Urinary bladder (tissue), 4 donors: ENCODE measurements around the gene GATA3. TPM values are rescaled to one million over a fixed set of nuclear protein-coding genes. Genes with fewer than 3 reads are reported as not detected.

Experiments
- DNase-seq: peaks from one replicate; pipeline ENCODE4 v3.0.0-alpha.2; 2015; ENCODE audit errors: extremely low spot score
- H3K27ac ChIP-seq: one replicate; pipeline ENCODE4 v1.5.1; 2013; ENCODE audit warnings: low read depth, mild to moderate bottlenecking, moderate library complexity
- H3K36me3 ChIP-seq: one replicate; pipeline ENCODE4 v1.6.1; 2013; ENCODE audit warnings: mild to moderate bottlenecking, moderate library complexity; ENCODE audit not compliant: insufficient read depth
- H3K4me1 ChIP-seq: one replicate; pipeline ENCODE4 v1.6.1; 2013; ENCODE audit warnings: mild to moderate bottlenecking, moderate library complexity; ENCODE audit not compliant: insufficient read depth
- H3K4me3 ChIP-seq: one replicate; pipeline ENCODE4 v1.5.1; 2013; ENCODE audit warnings: low read depth, low read length
- WGBS: extraction: QIAGEN DNeasy Blood & Tissue Kit; methylation state at CpG from one replicate; pipeline ENCODE4 v1.1.7; 2013; 5-methylcytosine and 5-hydroxymethylcytosine counted together
- polyA plus RNA-seq: library from polyadenylated mRNA; stranded (reverse); fragments of 200-250 nt; gene quantifications from one replicate; pipeline ENCODE4 v1.2.3, GENCODE V29; 2013
- total RNA-seq: library from RNA; depleted of rRNA; stranded (reverse); fragments of >200 nt; gene quantifications from one replicate; pipeline ENCODE4 v1.2.3, GENCODE V29; 2014
- donor health status: healthy with polysubstance abuse.
- donor health status: healthy.

Gene GATA3
- total and polyA plus RNA-seq, 2 donors, result 10.6 to 17.9 TPM

DNA sequence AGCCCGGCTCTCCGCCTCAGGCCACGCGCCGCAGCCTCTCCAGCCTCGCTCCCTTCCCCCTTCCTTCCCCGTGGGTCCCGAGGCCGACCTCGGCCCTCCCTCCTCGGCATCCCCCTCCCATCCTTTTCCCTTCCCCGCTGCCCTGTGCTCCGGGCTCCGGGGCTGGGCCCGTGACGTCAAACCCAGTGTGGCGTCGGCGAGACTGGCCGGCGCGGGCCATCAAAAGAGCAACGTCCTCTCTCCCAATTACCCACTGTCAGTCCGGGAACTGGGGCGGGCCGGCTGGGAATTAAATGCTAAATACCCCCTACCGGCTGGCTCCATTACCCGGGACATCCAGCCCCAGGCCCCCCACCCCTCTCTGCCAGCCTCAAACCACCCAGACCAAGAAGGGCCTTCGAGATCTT lies 2.6 kb upstream of the GATA3 start:
- DNase-seq, result peak; percentile 71
- H3K36me3 ChIP-seq, result no peaks in the 10 kb centered on the region
- H3K4me3 ChIP-seq, result peak overlapping the region; percentile 58
- H3K4me1 ChIP-seq, result peaks cover 3% of the 10 kb centered on the region
- H3K27ac ChIP-seq, result peak overlapping the region; percentile 67
- WGBS, result 7% methylated on average over 29 of the region's 29 CpGs

DNA sequence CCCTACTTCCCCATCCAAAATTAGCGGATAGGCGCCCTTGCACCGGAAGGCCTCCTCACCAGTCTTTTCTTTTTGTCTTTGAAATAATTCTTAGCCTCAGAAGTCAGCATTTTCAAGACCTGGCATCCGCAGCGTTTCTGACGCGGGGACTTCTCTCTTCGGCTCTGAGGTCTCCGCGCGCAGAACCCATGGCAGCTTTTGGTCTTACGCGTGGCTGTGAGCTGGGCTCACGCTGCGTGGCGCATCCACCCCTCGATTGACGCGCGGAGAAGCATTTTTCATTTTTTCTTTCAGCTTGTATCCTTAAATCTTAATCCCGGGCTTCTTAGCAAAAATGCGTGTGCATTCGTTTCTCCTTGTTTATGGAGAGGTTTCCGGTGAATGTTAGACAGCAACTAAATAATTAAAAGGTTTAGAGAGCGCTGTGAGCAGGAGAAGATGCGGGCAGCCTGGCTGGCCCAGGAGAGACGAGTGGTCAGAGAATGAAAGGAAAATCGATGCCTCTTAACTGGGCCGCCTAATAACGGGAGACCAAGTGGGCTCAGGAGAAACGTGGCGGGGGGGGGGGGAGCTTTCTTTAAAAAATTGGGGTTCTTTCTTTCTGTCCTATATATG lies 2.0 kb upstream of the GATA3 start:
- Histone ChIP-seq H3K27ac (peak overlapping the region; percentile 67), H3K4me1 (peaks cover 3% of the 10 kb centered on the region), H3K36me3 (no peaks in the 10 kb centered on the region), H3K4me3 (peak overlapping the region; percentile 10)
- WGBS, result 13% methylated on average over 32 of the region's 32 CpGs
- no peak for DNase-seq

DNA sequence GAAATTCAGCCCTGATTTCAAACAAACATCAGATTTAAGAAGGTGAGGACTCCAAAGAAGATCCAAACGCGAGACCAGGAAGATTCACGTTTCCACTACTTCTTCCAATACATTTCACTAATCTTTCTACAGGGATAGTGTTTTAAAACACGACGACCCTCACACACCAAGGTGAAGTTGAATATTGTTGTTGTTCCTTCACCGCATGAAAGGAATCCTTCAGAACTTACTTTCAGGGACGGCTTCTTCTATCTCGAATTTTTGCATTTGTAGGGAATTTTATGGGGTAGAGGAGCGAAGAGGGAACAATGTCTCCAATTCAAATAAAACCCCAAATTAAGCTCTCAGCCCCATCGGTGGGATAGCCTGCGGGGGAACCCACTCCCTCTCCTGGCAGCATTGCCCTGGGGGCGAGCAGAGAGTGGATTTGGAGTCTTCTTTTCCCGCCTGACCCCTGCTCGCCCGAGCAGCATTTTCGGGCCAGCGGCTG lies 1.5 kb upstream of the GATA3 start:
- Histone ChIP-seq H3K36me3 (no peaks in the 10 kb centered on the region), H3K27ac (no peak overlapping the region), H3K4me3 (no peak overlapping the region), H3K4me1 (peaks cover 3% of the 10 kb centered on the region)
- 10% methylated on average over 17 of the region's 17 CpGs for WGBS
- no peak for DNase-seq

DNA sequence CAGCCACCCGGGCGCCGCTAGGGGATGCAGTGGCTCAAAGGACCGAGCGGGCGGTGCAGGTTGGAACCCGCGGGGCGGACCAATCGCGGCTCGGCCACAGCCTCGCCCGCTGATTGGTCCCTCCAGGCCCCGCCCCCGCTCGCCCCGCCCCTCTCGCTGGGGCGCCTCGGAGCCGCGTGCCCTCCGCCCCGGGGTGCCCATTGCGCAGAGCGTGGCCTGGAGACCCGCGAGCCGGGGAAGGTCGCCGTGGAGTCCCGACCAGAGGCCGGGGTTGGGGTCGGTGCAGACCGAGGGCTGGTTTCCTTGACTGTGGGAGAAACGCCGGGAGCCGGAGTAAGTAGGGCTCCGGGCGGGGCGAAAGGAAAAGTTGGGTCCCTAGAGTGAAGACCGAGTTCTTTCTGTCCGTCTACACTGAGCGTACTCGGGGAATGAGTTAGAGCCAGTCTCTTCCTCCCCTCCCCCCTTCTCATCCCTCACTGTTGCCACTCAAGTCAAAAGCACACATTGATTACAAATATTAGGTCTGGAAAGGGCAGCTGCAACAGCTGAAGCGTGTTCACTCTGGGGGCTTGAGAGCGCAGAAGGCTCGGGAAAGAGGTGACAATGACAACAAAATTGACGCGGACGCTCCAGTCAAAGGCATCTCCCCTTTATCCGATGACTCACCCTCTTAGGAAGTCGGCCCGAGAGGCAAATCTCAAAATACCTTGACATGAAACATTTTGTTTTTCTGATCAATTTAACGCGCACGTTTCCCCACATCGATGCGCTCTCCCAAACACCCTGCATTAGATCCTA lies 843 bp upstream of the GATA3 start:
- peak; percentile 64 for DNase-seq
- Histone ChIP-seq H3K4me1 (peaks cover 3% of the 10 kb centered on the region), H3K36me3 (no peaks in the 10 kb centered on the region), H3K4me3 (peak overlapping the region; percentile 72), H3K27ac (peak overlapping the region; percentile 61)
- WGBS, result 1% methylated on average over 60 of the region's 60 CpGs

DNA sequence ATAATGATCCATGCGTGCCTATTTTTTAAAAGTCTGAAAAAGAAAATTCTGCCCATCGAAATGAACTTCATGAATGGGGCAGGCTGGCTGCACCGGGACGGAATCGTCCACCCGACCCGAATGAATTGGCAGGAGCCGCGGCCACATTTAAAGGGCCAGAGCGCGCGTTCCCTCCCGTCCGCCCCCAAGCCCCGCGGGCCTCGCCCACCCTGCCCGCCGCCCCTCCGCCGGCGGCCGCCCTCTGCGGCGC lies 319 bp upstream of the GATA3 start:
- Histone ChIP-seq H3K4me3 (peak overlapping the region; percentile 72), H3K27ac (no peak overlapping the region), H3K36me3 (no peaks in the 10 kb centered on the region), H3K4me1 (peaks cover 3% of the 10 kb centered on the region)
- under 1% methylated on average over 25 of the region's 25 CpGs for WGBS
- DNase-seq, result no peak

DNA sequence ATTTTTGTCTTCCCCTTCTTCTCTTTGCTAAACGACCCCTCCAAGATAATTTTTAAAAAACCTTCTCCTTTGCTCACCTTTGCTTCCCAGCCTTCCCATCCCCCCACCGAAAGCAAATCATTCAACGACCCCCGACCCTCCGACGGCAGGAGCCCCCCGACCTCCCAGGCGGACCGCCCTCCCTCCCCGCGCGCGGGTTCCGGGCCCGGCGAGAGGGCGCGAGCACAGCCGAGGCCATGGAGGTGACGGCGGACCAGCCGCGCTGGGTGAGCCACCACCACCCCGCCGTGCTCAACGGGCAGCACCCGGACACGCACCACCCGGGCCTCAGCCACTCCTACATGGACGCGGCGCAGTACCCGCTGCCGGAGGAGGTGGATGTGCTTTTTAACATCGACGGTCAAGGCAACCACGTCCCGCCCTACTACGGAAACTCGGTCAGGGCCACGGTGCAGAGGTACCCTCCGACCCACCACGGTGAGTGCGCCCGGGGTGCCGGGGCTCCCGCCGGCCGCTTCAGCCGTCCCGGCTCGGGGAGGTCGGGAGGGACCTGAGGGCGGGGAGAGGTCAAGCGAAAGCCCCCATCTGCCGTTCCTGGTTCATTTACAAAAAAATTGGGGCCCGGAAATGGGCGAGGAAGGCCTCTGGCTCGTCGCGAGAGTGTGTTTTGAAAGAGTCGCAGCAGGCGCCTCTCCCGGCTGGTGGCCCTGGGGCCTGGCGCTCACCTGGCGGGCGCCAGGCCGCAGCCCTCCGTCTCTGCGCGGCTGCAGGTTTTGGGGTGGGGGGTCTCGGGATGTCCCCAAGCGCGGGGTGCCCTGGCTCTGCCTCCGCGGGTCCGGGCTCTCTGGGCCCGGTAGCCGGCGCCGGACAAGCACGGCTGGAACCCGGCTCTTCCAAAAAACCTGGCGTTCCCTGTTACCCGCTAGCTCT lies 1.2 kb downstream of the GATA3 start:
- Histone ChIP-seq H3K27ac (peak overlapping the region; percentile 75), H3K36me3 (no peaks in the 10 kb centered on the region), H3K4me3 (peak overlapping the region; percentile 72), H3K4me1 (no peaks in the 10 kb centered on the region)
- no peak for DNase-seq
- WGBS, result 36% methylated on average over 85 of the region's 85 CpGs

DNA sequence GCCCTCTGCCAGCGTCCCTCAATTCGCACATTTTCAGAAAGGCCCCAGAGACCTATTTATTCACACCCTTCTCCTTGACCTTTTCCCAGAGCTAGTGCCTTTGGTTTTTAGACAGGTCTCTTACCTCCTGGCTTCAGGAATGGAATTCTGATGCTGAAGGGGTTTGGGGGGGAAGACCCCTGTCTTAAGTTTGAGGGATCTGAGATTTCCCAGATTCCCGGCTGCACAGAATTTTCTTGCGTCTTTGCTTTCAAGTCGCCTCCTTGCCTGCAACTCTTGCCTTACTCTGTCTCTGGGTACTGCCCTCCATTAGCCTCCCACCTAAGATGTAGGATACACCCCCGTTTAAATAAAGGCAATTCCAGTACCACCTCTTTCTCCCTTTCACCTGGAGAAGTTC lies 1.9 kb downstream of the GATA3 start:
- H3K36me3 ChIP-seq, result no peaks in the 10 kb centered on the region
- no peak for DNase-seq
- no peaks in the 10 kb centered on the region for H3K4me1 ChIP-seq
- WGBS, result 78% methylated on average over 6 of the region's 6 CpGs
- H3K4me3 ChIP-seq, result peak overlapping the region; percentile 72
- peak overlapping the region; percentile 3 for H3K27ac ChIP-seq

DNA sequence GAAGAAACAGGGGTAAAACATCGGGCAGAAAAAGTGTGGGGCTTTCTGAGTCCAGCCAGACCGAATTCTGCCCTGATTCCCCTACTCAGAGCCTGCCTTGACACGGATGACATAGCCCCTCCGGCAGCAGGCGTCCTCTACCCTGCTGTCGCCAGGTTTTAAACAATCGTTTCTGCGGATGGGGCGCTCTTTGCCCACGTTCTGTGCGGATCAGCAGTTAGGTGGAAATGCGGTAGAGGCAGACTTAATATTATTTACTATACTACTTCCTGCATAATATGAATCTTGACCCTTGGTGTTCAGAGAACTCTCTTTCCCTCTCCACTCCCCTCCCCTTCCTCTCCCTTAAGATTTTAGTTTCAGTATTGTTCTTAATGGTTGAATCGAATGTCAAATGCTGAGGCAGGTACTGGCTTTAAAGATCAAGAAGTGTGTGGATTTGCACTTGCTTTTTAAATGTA lies 2.4 kb downstream of the GATA3 start:
- H3K27ac ChIP-seq, result peak overlapping the region; percentile 3
- 67% methylated on average over 13 of the region's 13 CpGs for WGBS
- H3K4me1 ChIP-seq, result no peaks in the 10 kb centered on the region

DNA sequence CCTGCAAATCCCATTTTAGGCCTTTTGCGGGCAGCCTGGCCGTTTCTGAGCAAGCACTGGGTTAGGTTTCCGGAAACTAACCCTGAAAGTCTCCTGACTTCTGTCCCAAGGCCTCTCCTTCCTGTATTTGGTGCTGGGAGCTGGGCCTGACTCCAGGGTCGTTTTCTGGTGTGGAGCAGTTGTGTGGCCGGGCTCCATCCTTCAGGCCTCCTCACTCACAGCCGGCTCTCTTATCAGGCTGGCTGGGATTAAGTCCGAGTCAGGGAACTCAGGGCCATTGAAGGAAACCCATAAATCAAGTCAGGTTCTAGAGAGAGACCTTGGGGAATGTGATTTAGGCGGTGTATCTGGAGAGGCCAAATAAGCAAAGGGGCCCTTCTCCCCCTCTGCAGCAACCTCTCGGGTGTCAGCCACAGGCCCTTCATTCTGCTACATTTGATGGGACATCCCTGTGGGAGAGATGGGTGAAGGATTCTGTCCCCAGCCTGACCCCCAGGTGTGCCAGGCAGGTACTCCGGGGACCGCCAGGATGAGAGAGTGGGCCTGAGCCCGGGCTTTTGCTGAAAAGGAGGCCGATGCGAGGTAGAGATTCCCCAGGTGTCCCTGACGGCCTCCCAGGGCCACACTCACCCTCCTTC lies 3.3 kb downstream of the GATA3 start:
- Histone ChIP-seq H3K27ac (peak overlapping the region; percentile 11), H3K4me3 (peak overlapping the region; percentile 72)
- no peak for DNase-seq

More for the DNA sequence above, 2.4 kb downstream of the GATA3 start:
- Histone ChIP-seq H3K36me3 (no peaks in the 10 kb centered on the region), H3K4me3 (peak overlapping the region; percentile 72)
- DNase-seq, result no peak

DNA sequence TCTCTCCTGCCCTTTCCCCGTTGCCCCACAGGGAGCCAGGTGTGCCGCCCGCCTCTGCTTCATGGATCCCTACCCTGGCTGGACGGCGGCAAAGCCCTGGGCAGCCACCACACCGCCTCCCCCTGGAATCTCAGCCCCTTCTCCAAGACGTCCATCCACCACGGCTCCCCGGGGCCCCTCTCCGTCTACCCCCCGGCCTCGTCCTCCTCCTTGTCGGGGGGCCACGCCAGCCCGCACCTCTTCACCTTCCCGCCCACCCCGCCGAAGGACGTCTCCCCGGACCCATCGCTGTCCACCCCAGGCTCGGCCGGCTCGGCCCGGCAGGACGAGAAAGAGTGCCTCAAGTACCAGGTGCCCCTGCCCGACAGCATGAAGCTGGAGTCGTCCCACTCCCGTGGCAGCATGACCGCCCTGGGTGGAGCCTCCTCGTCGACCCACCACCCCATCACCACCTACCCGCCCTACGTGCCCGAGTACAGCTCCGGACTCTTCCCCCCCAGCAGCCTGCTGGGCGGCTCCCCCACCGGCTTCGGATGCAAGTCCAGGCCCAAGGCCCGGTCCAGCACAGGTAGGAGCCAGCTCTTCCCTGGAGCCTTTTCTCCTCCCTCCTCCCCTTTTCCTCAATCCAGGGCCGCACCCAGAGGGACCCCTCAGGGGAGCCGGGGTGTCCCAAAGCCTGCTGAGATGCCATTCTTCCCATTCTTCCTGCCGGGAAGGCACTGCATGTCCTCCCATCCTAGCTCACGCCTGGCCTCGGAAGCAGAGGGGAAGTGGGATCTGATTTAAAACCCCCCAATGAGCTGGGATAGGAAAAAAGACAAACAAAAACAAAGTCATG lies 4.0 kb downstream of the GATA3 start:
- WGBS, result 77% methylated on average over 45 of the region's 45 CpGs
- peak overlapping the region; percentile 11 for H3K27ac ChIP-seq
- no peaks in the 10 kb centered on the region for H3K4me1 ChIP-seq
- no peaks in the 10 kb centered on the region for H3K36me3 ChIP-seq
- H3K4me3 ChIP-seq, result peak overlapping the region; percentile 72
- no peak for DNase-seq

More for the DNA sequence above, 3.3 kb downstream of the GATA3 start:
- 63% methylated on average over 15 of the region's 15 CpGs for WGBS
- Histone ChIP-seq H3K4me1 (no peaks in the 10 kb centered on the region), H3K36me3 (no peaks in the 10 kb centered on the region)

DNA sequence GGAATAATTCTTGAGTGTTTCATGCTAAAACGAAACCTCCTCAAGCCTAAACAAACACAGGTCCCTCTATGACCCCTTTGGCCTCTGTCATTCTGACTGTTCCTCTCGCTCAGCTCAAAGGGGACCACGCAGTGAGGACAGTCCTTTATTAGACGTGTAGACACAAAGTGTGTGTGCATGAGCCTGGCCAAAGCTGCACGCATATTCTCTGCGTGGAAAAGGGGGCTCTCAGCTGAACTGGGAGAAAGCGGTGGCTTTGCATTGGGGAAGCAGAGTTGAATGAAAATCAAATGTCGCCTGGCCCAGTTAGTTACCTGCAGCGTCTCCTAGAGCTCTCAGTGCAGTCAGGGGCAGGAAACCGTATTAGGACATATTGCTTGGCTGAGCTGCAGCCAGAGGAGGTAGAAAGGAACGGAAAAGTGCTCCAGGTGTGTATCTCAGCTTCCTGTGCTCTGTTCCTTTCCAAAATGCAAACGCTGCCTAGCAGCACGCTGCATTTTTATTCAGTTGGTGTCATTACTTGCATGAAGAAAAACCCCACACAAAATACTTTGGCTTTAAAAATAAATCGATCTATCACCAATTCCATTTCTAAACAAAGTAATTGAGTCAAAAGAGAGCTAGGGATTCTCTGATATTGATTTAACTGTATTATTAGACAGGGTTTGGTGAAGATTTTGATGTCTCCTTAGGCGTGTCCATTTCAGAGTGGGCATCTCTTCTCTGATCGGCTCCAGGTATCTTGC lies 4.9 kb downstream of the GATA3 start:
- Histone ChIP-seq H3K27ac (no peak overlapping the region), H3K36me3 (no peaks in the 10 kb centered on the region), H3K4me3 (peak overlapping the region; percentile 72), H3K4me1 (no peaks in the 10 kb centered on the region)
- WGBS, result 77% methylated on average over 16 of the region's 16 CpGs
- DNase-seq, result no peak
